Ovary (tissue), 9 donors: ENCODE results near the gene TMX2. TPM values are rescaled to one million over a fixed set of nuclear protein-coding genes. Genes with fewer than 3 reads are reported as not detected.
"Not testable (repeated sequence)": the region's sequence is repeated elsewhere in the genome, so short reads cannot be mapped to it uniquely, and the experiment has no call there.

Source experiments
- DNase-seq, 5 donors: peaks; one replicate each; pipeline ENCODE4 v3.0.0-alpha.2; 2019 to 2020
- H3K27ac ChIP-seq, 2 donors: fragments of 200-600 bp; one replicate each; pipeline versions ENCODE4 v1.5.1 to v1.8.0; 2019 to 2022
- H3K27me3 ChIP-seq: fragments of 200-600 bp; one replicate; pipeline ENCODE4 v1.8.0; 2022
- H3K36me3 ChIP-seq: fragments of 200-600 bp; sonication (generic); one replicate; pipeline ENCODE4 v1.5.1; 2019
- H3K4me1 ChIP-seq: one replicate; pipeline ENCODE4 v1.8.1; 2013; ENCODE audit warnings: mild to moderate bottlenecking, moderate library complexity; ENCODE audit not compliant: insufficient read depth
- H3K4me3 ChIP-seq: fragments of 200-600 bp; sonication (generic); one replicate; pipeline ENCODE4 v1.5.1; 2017
- H3K9me3 ChIP-seq, 2 donors: fragments of 200-600 bp in 1 of 2; sonication (generic) in 1 of 2; one replicate each; pipeline versions ENCODE4 v1.5.1 to v1.8.1; 2013 to 2019; ENCODE audit warnings: mild to moderate bottlenecking in 1 of 2, moderate library complexity in 1 of 2
- CTCF ChIP-seq, 3 donors: fragments of 450-650 bp in 2 of 3; fragments of 200-600 bp in 1 of 3; IDR thresholded peaks; one replicate each; pipeline versions ENCODE4 v1.5.1 to v1.8.0; 2016 to 2022; ENCODE audit warnings: antibody characterized with exemption in 3 of 3, mild to moderate bottlenecking in 1 of 3
- EP300 ChIP-seq: sonication (generic); formaldehyde crosslinking; IDR thresholded peaks from one replicate; pipeline ENCODE4 v1.6.1; 2017; ENCODE audit warnings: antibody characterized with exemption
- POLR2A ChIP-seq: fragments of 450-650 bp; IDR thresholded peaks from one replicate; pipeline ENCODE4 v1.6.1; 2017; ENCODE audit warnings: antibody characterized with exemption, mild to moderate bottlenecking, moderate library complexity
- WGBS, 3 donors: extraction: QIAGEN DNeasy Blood & Tissue Kit in 1 of 3; methylation state at CpG; one replicate each; pipeline versions ENCODE4 v1.1.5 to v1.1.7; 2013 to 2017; 5-methylcytosine and 5-hydroxymethylcytosine counted together
- intact Hi-C, 4 donors: fragments of 100-400 bp; cut with DNase I; formaldehyde crosslinking; loops; one replicate each; pipeline versions ENCODE4 v1.11.0 to v1.15.1; 2022 to 2023
- polyA plus RNA-seq, 2 donors: library from polyadenylated mRNA; stranded (reverse); fragments of 200-250 nt in 1 of 2; fragments of 350-450 nt in 1 of 2; fragmentation: Illumina TruSeq in 1 of 2; extraction: RNeasy Lipid Tissue Mini Kit (QIAGEN cat#74804) in 1 of 2; gene quantifications; one replicate each; pipeline ENCODE4 v1.2.3, GENCODE V29; 2013 to 2014
- total RNA-seq, 7 donors: library from RNA; depleted of rRNA in 2 of 7; stranded (reverse); fragments of >200 nt in 2 of 7; fragmentation: NEBNext Ultra II Directional in 3 of 7; extraction: Animal tissue kit (Norgen Biotek cat#: 25700) in 3 of 7; gene quantifications; one replicate each; pipeline versions ENCODE4 v1.1.0 to v1.2.4, GENCODE V29; 2016 to 2023
- donor health status: DM: no; HTN: no; CAD: no; lungs with moderate emphysema.
- donor health status: DM: no; HTN: no; CAD: no.
- donor health status: Bipolar disorder and iron deficiency.
- donor health status: DM: yes; HTN: yes; CAD: no.
- donor health status: DM: no; HTN: no; CAD: no.
- donor health status: DM: yes; HTN: yes; CAD: no.

TMX2 gene
- total and polyA plus RNA-seq, 9 donors, result 31.5 to 130 (median 58.6) TPM

GRCh38 chr11:57704932-57705331 is 7.5 kb upstream of the TMX2 start:
- no peaks in the 10 kb centered on the region for H3K36me3 ChIP-seq
- no peak overlapping the region for H3K27ac ChIP-seq

GRCh38 chr11:57705432-57705831 is 7.0 kb upstream of the TMX2 start:
- H3K9me3 ChIP-seq, H3K27ac ChIP-seq, H3K36me3 ChIP-seq, H3K27me3 ChIP-seq, DNase-seq, H3K4me3 ChIP-seq, H3K4me1 ChIP-seq, intact Hi-C loops: not testable (repeated sequence)
- 82 to 86% (median 85%) methylated on average over 8 of the region's 8 CpGs for WGBS, 3 donors

More at GRCh38 chr11:57704932-57705331, 7.5 kb upstream of the TMX2 start:
- TF ChIP-seq CTCF (IDR thresholded peaks at IDR 0.05), result no peak
- TF ChIP-seq EP300, result no peak
- TF ChIP-seq POLR2A, result no peak
- intact Hi-C loops, result no loop called here
- Histone ChIP-seq H3K4me3 (no peak overlapping the region), H3K27me3 (no peaks in the 10 kb centered on the region), H3K9me3 (no peaks in the 10 kb centered on the region), H3K4me1 (peaks cover 3% of the 10 kb centered on the region)
- DNase-seq, result no peak
- 84 to 89% (median 86%) methylated on average over 6 of the region's 6 CpGs for WGBS, 3 donors

- TF ChIP-seq CTCF (IDR thresholded peaks at IDR 0.05) (no peak), EP300 (no peak), POLR2A (no peak)
- intact Hi-C loops, result no loop called here
- no peaks in the 10 kb centered on the region for H3K36me3 ChIP-seq
- no peak overlapping the region for H3K4me3 ChIP-seq
- 90 to 96% (median 92%) methylated on average over 5 of the region's 5 CpGs for WGBS, 3 donors
- H3K4me1 ChIP-seq, result peaks cover 14% of the 10 kb centered on the region
- H3K9me3 ChIP-seq, result no peaks in the 10 kb centered on the region
- no peak for DNase-seq
- H3K27me3 ChIP-seq, result no peaks in the 10 kb centered on the region
- H3K27ac ChIP-seq, result no peak overlapping the region
Measured at GRCh38 chr11:57709802-57710367, 2.5 kb upstream of the TMX2 start.

GRCh38 chr11:57711414-57712255 is 758 bp upstream of the TMX2 start, which contains the start of gene MED19:
MED19 (minus strand) TSS chr11:57712215; CDS start chr11:57712179, 36 bp downstream.
- peak within 1 kb of the TSS; percentile 92 for H3K4me3 ChIP-seq
- peak within 1 kb of the TSS in 1 of 2 donors; percentile 64 for H3K27ac ChIP-seq
- intact Hi-C loops, result no loop called here
- DNase-seq, result peak in 4 of 5 donors; percentile 66 to 86 (median 84)
- H3K36me3 ChIP-seq, result no peaks in the 10 kb centered on the region
- WGBS, 3 donors, result 3 to 9% (median 6%) methylated on average over 40 to 51 of the region's 51 CpGs
- no peaks in the 10 kb centered on the region for H3K9me3 ChIP-seq
- H3K4me1 ChIP-seq, result peaks cover 14% of the 10 kb centered on the region
- TF ChIP-seq POLR2A, result no peak
- no peak for TF ChIP-seq EP300
- no peak for TF ChIP-seq CTCF (IDR thresholded peaks at IDR 0.05)
- H3K27me3 ChIP-seq, result no peaks in the 10 kb centered on the region

- WGBS, 3 donors, result 91 to 98% (median 94%) methylated on average over 2 of the region's 2 CpGs
- H3K36me3 ChIP-seq, result no peaks in the 10 kb centered on the region
- DNase-seq, result no peak
- intact Hi-C loops, result loop anchor here in 1 of 4 donors (1.0 kb wide), 1 partner anchor 48 kb away; no protein-coding TSS in a partner anchor
- no peaks in the 10 kb centered on the region for H3K9me3 ChIP-seq
- TF ChIP-seq EP300, result no peak
- no peak for TF ChIP-seq CTCF (IDR thresholded peaks at IDR 0.05)
- no peak for TF ChIP-seq POLR2A
- H3K27me3 ChIP-seq, result no peaks in the 10 kb centered on the region
- H3K27ac ChIP-seq, result no peak overlapping the region
- peaks cover 14% of the 10 kb centered on the region for H3K4me1 ChIP-seq
- no peak overlapping the region for H3K4me3 ChIP-seq
Measured at GRCh38 chr11:57713835-57714234, 1.4 kb downstream of the TMX2 start.

- DNase-seq, intact Hi-C loops, H3K9me3 ChIP-seq, H3K4me3 ChIP-seq, H3K36me3 ChIP-seq, H3K4me1 ChIP-seq, H3K27me3 ChIP-seq, H3K27ac ChIP-seq: not testable (repeated sequence)
- WGBS, 3 donors, result 93 to 100% (median 93%) methylated on average over 3 to 31 of the region's 34 CpGs
Measured at GRCh38 chr11:57716726-57717125, 4.3 kb downstream of the TMX2 start.
